ENCODE measurements around the gene KIF22. TPM values are rescaled to one million over a fixed set of nuclear protein-coding genes. Genes with fewer than 3 reads are reported as not detected.

The KIF22 gene
- total RNA-seq, 1 donor, result 45.3 TPM

DNA sequence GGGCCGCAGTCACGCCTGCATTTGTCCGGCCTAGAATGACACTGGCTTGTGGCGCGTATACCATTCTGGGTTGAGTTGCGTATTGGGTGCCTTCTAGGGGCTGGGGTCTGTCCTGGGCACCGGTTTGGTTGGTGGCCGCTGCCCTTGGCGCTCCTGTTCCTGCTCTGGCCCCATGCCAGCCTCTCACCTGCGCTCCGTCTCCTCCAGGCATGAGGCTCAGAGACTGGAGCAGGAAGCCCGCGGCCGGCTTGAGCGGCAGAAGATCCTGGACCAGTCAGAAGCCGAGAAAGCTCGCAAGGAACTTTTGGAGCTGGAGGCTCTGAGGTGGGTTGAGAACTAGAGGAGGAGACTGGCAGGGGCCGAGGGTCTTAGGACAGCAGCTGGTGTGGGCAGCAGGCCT lies 55.1 kb downstream of the KIF22 start:
- no peak for DNase-seq (ENCODE audit: low read depth)
- no peak for TF ChIP-seq CTCF (IDR thresholded peaks at IDR 0.05; ENCODE audit: insufficient read depth, low read depth, low read length)
- H3K4me3 ChIP-seq (ENCODE audit: low read depth, low read length), result no peak overlapping the region

GRCh38 chr16:29848420-29849297 lies 58.1 kb downstream of the KIF22 start:
- TF ChIP-seq CTCF (IDR thresholded peaks at IDR 0.05; ENCODE audit: insufficient read depth, low read depth, low read length), result peak; percentile 97
- peak; percentile 67 for DNase-seq (ENCODE audit: low read depth)
- H3K4me3 ChIP-seq (ENCODE audit: low read depth, low read length), result no peak overlapping the region

- no peak overlapping the region for H3K4me3 ChIP-seq (ENCODE audit: low read depth, low read length)
- no peak for DNase-seq (ENCODE audit: low read depth)
- TF ChIP-seq CTCF (IDR thresholded peaks at IDR 0.05; ENCODE audit: insufficient read depth, low read depth, low read length), result no peak
These were observed 59.0 kb downstream of the KIF22 start for GRCh38 chr16:29849505-29849904.

- no peak for DNase-seq (ENCODE audit: low read depth)
- TF ChIP-seq CTCF (IDR thresholded peaks at IDR 0.05; ENCODE audit: insufficient read depth, low read depth, low read length), result no peak
- H3K4me3 ChIP-seq (ENCODE audit: low read depth, low read length), result no peak overlapping the region
These were observed 60.4 kb downstream of the KIF22 start for GRCh38 chr16:29850998-29851397.

DNA sequence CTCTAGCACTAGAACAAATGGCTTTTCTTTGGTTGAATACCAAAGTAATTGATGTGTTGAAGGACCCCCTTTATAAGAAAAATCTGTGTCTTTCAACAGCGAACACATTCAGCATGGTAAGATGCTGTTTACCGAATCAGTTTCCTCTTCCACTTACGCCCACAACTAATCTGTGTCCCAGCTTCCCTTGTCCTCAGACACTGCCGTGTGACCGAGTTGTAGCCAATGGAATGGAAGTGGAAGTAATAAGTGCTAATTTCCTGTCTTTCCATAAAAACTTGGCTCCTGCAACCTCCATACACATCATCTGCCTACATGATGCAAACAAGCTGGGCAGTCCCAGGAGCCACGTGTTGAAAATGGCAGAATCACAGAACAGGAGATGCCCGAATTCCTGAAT lies 62.1 kb downstream of the KIF22 start:
- peak; percentile 44 for DNase-seq (ENCODE audit: low read depth)

DNA sequence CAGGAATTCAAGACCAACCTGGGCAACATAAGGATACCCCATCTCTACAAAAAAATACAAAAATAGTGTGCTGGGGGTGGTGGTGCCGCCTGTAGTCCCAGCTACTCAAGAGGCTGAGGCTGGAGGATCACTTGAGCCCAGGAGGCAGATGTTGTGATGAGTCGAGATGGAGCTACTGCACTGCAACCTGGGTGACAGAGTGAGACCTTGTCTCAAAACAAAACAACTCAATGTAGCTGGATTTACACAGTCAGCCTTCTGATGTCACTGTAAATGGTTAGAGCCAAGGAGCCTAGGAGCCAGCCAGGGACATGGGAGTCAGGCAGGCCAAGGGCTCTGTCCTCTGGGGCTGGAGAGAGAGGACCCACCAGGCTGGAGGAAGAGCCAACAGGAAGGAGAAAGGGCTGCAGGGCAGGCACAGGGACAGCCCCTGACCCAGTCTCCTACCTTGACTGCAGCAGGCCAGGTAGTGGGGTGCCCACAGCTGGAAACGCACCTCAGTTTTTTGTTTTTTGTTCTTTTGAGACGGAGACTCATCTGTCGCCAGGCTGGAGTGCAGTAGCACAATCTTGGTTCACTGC lies 64.1 kb downstream of the KIF22 start:
- no peak for TF ChIP-seq CTCF (IDR thresholded peaks at IDR 0.05; ENCODE audit: insufficient read depth, low read depth, low read length)
- DNase-seq (ENCODE audit: low read depth), result no peak
- H3K4me3 ChIP-seq (ENCODE audit: low read depth, low read length), result no peak overlapping the region

More for the DNA sequence above, 62.1 kb downstream of the KIF22 start:
- no peak overlapping the region for H3K4me3 ChIP-seq (ENCODE audit: low read depth, low read length)
- no peak for TF ChIP-seq CTCF (IDR thresholded peaks at IDR 0.05; ENCODE audit: insufficient read depth, low read depth, low read length)

Small RNAs within 50 kb of the gene (small RNA-seq; reads per million reads assigned to genes)
- gene AC009133.6, result not detected
- gene AC120114.4, result not detected

Other genes with a start within 250 kb of the KIF22 start
- gene SPN, start 127.5 kb upstream of the KIF22 start, total RNA-seq, result not detected in 2 replicates
- gene QPRT, start 111.6 kb upstream of the KIF22 start, total RNA-seq, result 95.3 and 123 TPM in 2 replicates
- gene C16orf54, start 44.8 kb upstream of the KIF22 start, total RNA-seq, result not detected in 2 replicates
- gene ZG16, start 12.5 kb upstream of the KIF22 start, total RNA-seq, result not detected in 2 replicates
- gene MAZ, start 15.8 kb downstream of the KIF22 start, total RNA-seq, result 166 and 269 TPM in 2 replicates
- 3.0 and 3.2 TPM in 2 replicates for gene PRRT2, start 21.4 kb downstream of the KIF22 start, total RNA-seq
- gene PAGR1, start 25.4 kb downstream of the KIF22 start, total RNA-seq, result 20.3 and 20.7 TPM in 2 replicates
- gene MVP, start 29.7 kb downstream of the KIF22 start, total RNA-seq, result 211 and 250 TPM in 2 replicates
- gene CDIPT, start 72.5 kb downstream of the KIF22 start, total RNA-seq, result 60.9 and 84.6 TPM in 2 replicates
- 2.6 and 4.7 TPM in 2 replicates for gene SEZ6L2, start 108.8 kb downstream of the KIF22 start, total RNA-seq
- gene ASPHD1, start 109.7 kb downstream of the KIF22 start, total RNA-seq, result 5.2 and 7.8 TPM in 2 replicates
- 8.2 and 10.0 TPM in 2 replicates for gene KCTD13, start 135.5 kb downstream of the KIF22 start, total RNA-seq
- gene TMEM219, start 171.3 kb downstream of the KIF22 start, total RNA-seq, result 72.8 and 75.1 TPM in 2 replicates
- gene TAOK2, start 183.1 kb downstream of the KIF22 start, total RNA-seq, result 48.0 and 63.9 TPM in 2 replicates
- gene HIRIP3, start 204.9 kb downstream of the KIF22 start, total RNA-seq, result 4.7 and 6.8 TPM in 2 replicates
- gene INO80E, start 205.5 kb downstream of the KIF22 start, total RNA-seq, result 25.9 and 31.2 TPM in 2 replicates
- gene DOC2A, start 220.3 kb downstream of the KIF22 start, total RNA-seq, result under 0.01 and 0.32 TPM in 2 replicates
- gene C16orf92, start 232.4 kb downstream of the KIF22 start, total RNA-seq, result not detected in 2 replicates
- gene TLCD3B, start 240.5 kb downstream of the KIF22 start, total RNA-seq, result 0.32 TPM in 1 of 2 replicates, not detected in the other

Measured in fibroblast of villous mesenchyme (primary cell).